GM12872 (cell line): ENCODE measurements around the gene DSCAML1.

ENCODE experiments used
- CTCF ChIP-seq: IDR thresholded peaks from 3 replicates; pipeline ENCODE4 v1.5.1; 2011; ENCODE audit warnings: low read depth, mild to moderate bottlenecking, low read length, moderate library complexity; ENCODE audit not compliant: insufficient read depth

The DSCAML1 gene

DNA sequence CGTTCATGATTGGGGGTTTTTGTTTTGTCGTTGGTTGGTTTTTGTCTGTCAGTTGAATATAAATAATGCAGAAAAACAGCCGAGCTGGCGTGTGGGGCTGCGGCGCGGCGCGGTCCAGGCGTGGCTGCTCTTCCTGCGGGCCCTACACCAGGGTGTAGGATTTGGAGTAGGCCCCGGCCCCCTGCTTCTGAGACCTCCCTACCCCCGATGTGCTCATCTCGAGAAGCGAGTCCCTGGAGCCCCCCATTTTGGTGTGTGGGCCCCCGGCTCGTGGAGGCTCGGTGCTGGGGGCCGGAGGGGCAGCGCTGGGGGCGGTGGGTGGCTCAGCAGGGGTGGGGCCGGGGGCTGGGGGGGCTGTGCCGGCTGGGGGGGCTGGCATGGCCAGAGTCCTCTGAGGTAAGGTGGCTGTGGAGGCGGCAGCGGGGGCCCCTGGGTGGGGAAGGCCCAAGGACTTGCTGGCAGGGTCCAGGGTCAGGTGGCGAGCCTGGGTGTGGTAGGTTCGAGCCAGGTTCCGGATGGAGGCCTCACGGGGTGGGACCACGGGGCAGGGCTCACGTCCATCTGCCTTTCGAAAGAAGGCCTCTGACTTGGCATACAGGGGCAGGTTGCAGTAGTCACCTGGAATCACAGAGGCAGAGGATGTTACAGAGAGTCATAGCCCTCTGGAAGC lies 368.7 kb downstream of the DSCAML1 start:
- no peak for TF ChIP-seq CTCF

DNA sequence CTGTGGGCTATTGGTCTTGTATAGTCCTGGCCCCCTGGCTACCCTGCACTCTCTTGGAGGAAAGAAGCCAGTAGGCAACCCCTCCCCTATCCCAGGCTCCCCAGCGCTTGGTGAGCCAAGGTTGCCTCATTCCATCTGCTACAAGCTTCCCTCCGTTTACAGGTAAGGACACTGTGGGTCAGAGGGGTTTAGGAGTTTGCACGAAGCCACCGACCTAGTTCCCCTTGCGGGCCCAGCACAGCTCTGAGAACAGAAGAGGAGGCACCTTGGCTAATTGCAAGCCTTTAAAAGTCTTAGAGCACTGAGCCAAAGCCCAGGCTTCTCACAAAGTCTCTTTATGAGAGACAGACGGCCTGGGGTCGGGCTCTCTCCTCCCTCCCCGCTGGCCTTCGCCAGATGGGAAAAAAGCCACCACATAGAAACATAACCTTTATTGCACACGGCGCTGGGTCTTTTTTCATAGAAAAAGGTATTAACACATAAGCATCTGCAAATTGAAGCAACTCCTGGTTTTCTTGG lies 369.6 kb downstream of the DSCAML1 start:
- TF ChIP-seq CTCF, result no peak

- TF ChIP-seq CTCF, result no peak
Observed at GRCh38 chr11:117426941-117427340, 370.1 kb downstream of the DSCAML1 start.

DNA sequence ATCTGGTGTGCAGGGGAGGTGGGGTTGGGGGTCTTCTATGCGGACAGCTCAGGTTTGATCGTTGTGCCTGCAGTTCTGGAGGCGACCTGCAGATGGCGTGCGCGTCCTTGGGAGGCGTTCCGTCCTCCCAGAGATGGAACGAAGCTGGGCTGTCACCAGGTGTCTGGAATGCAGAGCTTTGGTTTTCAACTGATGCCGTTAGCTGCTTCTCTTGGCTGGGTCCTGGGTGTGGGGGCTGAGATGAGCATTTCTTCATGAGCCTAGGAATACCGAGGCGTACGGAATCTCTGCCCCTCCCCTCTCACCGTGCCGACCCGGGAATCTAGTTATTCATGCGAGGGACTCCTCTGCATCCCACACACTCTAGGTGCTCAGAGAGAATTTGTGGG lies 370.7 kb downstream of the DSCAML1 start:
- TF ChIP-seq CTCF, result peak; percentile 99

- TF ChIP-seq CTCF, result no peak
Observed at GRCh38 chr11:117425679-117426296, 371.2 kb downstream of the DSCAML1 start.

DNA sequence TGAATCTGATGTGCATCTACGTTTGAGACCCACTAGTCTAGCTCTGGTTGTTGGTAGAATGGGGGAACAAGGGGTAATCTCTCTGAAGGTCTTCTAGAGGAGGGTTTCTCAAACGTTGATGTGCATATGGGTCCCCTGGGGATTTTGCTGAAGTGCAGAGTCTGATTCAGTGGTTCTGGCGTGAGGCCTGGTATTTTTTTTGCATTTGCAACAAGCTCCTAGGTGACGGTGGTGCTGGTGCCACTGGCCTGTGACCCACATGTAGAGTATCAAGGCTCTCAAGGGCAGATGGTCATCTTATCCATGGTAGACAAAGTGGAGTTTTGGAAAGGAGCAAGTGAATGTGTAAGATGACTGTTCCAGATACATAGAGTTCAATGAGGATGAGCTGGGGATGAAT lies 372.2 kb downstream of the DSCAML1 start:
- TF ChIP-seq CTCF, result no peak

GRCh38 chr11:117423046-117423575 lies 373.9 kb downstream of the DSCAML1 start:
- no peak for TF ChIP-seq CTCF
